ENCODE results near the gene RBM17.
"Not testable (repeated sequence)": the region's sequence is repeated elsewhere in the genome, so short reads cannot be mapped to it uniquely, and the experiment has no call there.

Gene RBM17

GRCh38 chr10:6163364-6164270 lies 74.8 kb downstream of the RBM17 start:
- peak; percentile 84 for DNase-seq

- DNase-seq = no peak
Measured at GRCh38 chr10:6164271-6165095, 75.6 kb downstream of the RBM17 start.

GRCh38 chr10:6165221-6165725 lies 76.4 kb downstream of the RBM17 start:
- no peak for DNase-seq

- not testable (repeated sequence) for DNase-seq
Measured at GRCh38 chr10:6165933-6166332, 77.1 kb downstream of the RBM17 start.

Measured in MV-4-11 (cell line).